K562 (cell line): Measurements from ENCODE around the gene THSD8. TPM values are rescaled to one million over a fixed set of nuclear protein-coding genes. Genes with fewer than 3 reads are reported as not detected.

Experiments used
- CBFA2T2 ChIP-seq: fragments of 450-650 bp; conservative IDR thresholded peaks from 2 replicates; pipeline ENCODE4 v1.6.1; 2017; ENCODE audit warnings: mild to moderate bottlenecking
- CHD2 ChIP-seq: IDR thresholded peaks from 2 replicates; pipeline ENCODE4 v1.6.1; 2011; ENCODE audit warnings: low read depth, low read length
- EZH2 ChIP-seq: IDR thresholded peaks from 2 replicates; pipeline ENCODE4 v1.6.1; 2012; ENCODE audit warnings: low read depth, mild to moderate bottlenecking, inconsistent platforms, low read length, borderline replicate concordance
- FIP1L1 ChIP-seq: fragments of 200-400 bp; formaldehyde crosslinking; IDR thresholded peaks from 2 replicates; pipeline ENCODE4 v1.6.1; 2018; ENCODE audit warnings: mild to moderate bottlenecking, low read depth, low read length; ENCODE audit not compliant: poor library complexity, severe bottlenecking
- MNT ChIP-seq, 2 experiments: fragments of 450-650 bp; conservative IDR thresholded peaks; 2 replicates each; pipeline ENCODE4 v1.6.1; 2017; ENCODE audit warnings: mild to moderate bottlenecking in 2 of 2, moderate library complexity in 2 of 2
- NFIC ChIP-seq: fragments of 450-650 bp; IDR thresholded peaks from 2 replicates; pipeline ENCODE4 v1.6.1; 2017; ENCODE audit warnings: mild to moderate bottlenecking, inconsistent platforms
- NFYB ChIP-seq: IDR thresholded peaks from 2 replicates; pipeline ENCODE4 v1.6.1; 2011; ENCODE audit warnings: mild to moderate bottlenecking, moderate library complexity; ENCODE audit not compliant: insufficient read length; ENCODE audit errors: extremely low read depth
- RFX1 ChIP-seq: fragments of 450-650 bp; IDR thresholded peaks from 2 replicates; pipeline ENCODE4 v1.6.1; 2016; ENCODE audit warnings: mild to moderate bottlenecking, moderate library complexity
- ZNF253 ChIP-seq: fragments of 250-450 bp; sonication (Bioruptor Pico); conservative IDR thresholded peaks from 2 replicates; pipeline ENCODE4 v1.6.1; 2021; ENCODE audit warnings: mild to moderate bottlenecking
- ZNF263 ChIP-seq: sonication (generic); formaldehyde crosslinking; IDR thresholded peaks from 2 replicates; pipeline ENCODE4 v1.8.0; 2022; ENCODE audit warnings: mild to moderate bottlenecking, missing genetic modification reagents, borderline replicate concordance
- ZZZ3 ChIP-seq: fragments of 450-650 bp; IDR thresholded peaks from 2 replicates; pipeline ENCODE4 v1.6.1; 2016; ENCODE audit warnings: antibody characterized with exemption, mild to moderate bottlenecking, moderate library complexity
- polyA plus RNA-seq, 8 experiments: library from polyadenylated mRNA; depleted of rRNA in 4 of 8; stranded (reverse) in 5 of 8; unstranded in 3 of 8; fragments of >200 nt; fragmentation: Nextera tagmentation in 2 of 8; fragmentation: Illumina TruSeq in 1 of 8; extraction: Ambion mirVana in 2 of 8; extraction: Trizol in 1 of 8; gene quantifications; 2 replicates each; pipeline versions ENCODE4 v1.2.1 to v1.2.3, GENCODE V29; 2011 to 2014; ENCODE audit warnings: inconsistent platforms in 1 of 8, missing spikeins in 1 of 8
- total RNA-seq, 7 experiments: library from RNA; depleted of rRNA in 6 of 7; stranded (reverse); fragments of >200 nt in 6 of 7; fragmentation: Illumina TruSeq in 2 of 7; extraction: Trizol in 2 of 7; gene quantifications; 2 replicates each; pipeline versions ENCODE4 v1.2.1 to v1.2.3, GENCODE V29; 2011 to 2021; ENCODE audit warnings: low replicate concordance in 1 of 7
- TF ChIP-seq, protein P1 (sequence below), 2 experiments: IDR thresholded peaks; 2 replicates each; pipeline ENCODE4 v1.6.1; 2011; ENCODE audit warnings: borderline replicate concordance in 1 of 2, control low read depth in 1 of 2, low read depth in 1 of 2, low read length in 1 of 2, mild to moderate bottlenecking in 1 of 2, mixed read lengths in 1 of 2, moderate library complexity in 1 of 2; ENCODE audit not compliant: insufficient read depth in 1 of 2, insufficient read length in 1 of 2, poor library complexity in 1 of 2, severe bottlenecking in 1 of 2; ENCODE audit errors: extremely low read depth in 1 of 2

THSD8 gene
- total and polyA plus RNA-seq, 9 of the 15 experiments (the other 6 are each of a cell fraction or from before 2014, with no cell fraction given), result 8.4 to 42.4 (median 19.9) TPM; not detected in 2

GRCh38 chr19:12834976-12835757, 33.3 kb downstream of the THSD8 start (continued):
- TF ChIP-seq MNT (conservative IDR thresholded peaks at IDR 0.05) (peak; percentile 31 to 65; a peak in 2 of 4 replicates), CHD2 (peak; percentile 78), EZH2 (no peak), ZNF253 (CRISPR knock-in tag) (no peak), CBFA2T2 (no peak), ZZZ3 (no peak), FIP1L1 (no peak), ZNF263 (CRISPR knock-in tag) (peak; percentile 62), NFYB (peak; percentile 60), NFIC (peak; percentile 89), RFX1 (no peak)
- TF ChIP-seq, protein P1, sequence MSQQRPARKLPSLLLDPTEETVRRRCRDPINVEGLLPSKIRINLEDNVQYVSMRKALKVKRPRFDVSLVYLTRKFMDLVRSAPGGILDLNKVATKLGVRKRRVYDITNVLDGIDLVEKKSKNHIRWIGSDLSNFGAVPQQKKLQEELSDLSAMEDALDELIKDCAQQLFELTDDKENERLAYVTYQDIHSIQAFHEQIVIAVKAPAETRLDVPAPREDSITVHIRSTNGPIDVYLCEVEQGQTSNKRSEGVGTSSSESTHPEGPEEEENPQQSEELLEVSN (IDR thresholded peaks at IDR 0.05; ENCODE audit: borderline replicate concordance in 1 of 2, extremely low read depth in 1 of 2, insufficient read depth in 1 of 2, insufficient read length in 1 of 2, low read depth in 1 of 2, low read length in 1 of 2, poor library complexity in 1 of 2, severe bottlenecking in 1 of 2), result peak; percentile 29 to 40
